HepG2 (cell line): ENCODE data around the gene CCDC57. TPM values are rescaled to one million over a fixed set of nuclear protein-coding genes. Genes with fewer than 3 reads are reported as not detected.

Experiments
- BRCA1 ChIP-seq: sonication (generic); formaldehyde crosslinking; IDR thresholded peaks from 2 replicates; pipeline ENCODE4 v1.4.0; 2020; ENCODE audit warnings: missing genetic modification reagents
- ELF1 ChIP-seq: sonication (generic); formaldehyde crosslinking; IDR thresholded peaks from 2 replicates; pipeline ENCODE4 v1.4.0; 2020; ENCODE audit warnings: missing genetic modification reagents
- FOXC1 ChIP-seq: sonication (generic); formaldehyde crosslinking; IDR thresholded peaks from 2 replicates; pipeline ENCODE4 v1.8.0; 2022; ENCODE audit warnings: mild to moderate bottlenecking, missing genetic modification reagents, borderline replicate concordance
- NCOR1 ChIP-seq: fragments of 200-600 bp; sonication (generic); IDR thresholded peaks from 2 replicates; pipeline ENCODE4 v1.7.0; 2017; ENCODE audit warnings: antibody characterized with exemption, low read length, borderline replicate concordance
- ONECUT2 ChIP-seq: sonication (generic); formaldehyde crosslinking; IDR thresholded peaks from 2 replicates; pipeline ENCODE4 v1.4.0; 2020; ENCODE audit warnings: missing genetic modification reagents
- SMAD3 ChIP-seq: sonication (generic); formaldehyde crosslinking; IDR thresholded peaks from 2 replicates; pipeline ENCODE4 v1.4.0; 2020; ENCODE audit warnings: missing genetic modification reagents
- SNAPC2 ChIP-seq: sonication (generic); formaldehyde crosslinking; IDR thresholded peaks from 2 replicates; pipeline ENCODE4 v1.8.1; 2022; ENCODE audit warnings: mild to moderate bottlenecking, missing genetic modification reagents
- STAG1 ChIP-seq: sonication (generic); formaldehyde crosslinking; IDR thresholded peaks from 2 replicates; pipeline ENCODE4 v1.4.0; 2020; ENCODE audit warnings: missing genetic modification reagents
- ZKSCAN8 ChIP-seq: IDR thresholded peaks from 2 replicates; pipeline ENCODE4 v1.6.1; 2016; ENCODE audit warnings: borderline replicate concordance, missing genetic modification reagents, missing compliant biosample characterization
- ZSCAN21 ChIP-seq: sonication (generic); formaldehyde crosslinking; IDR thresholded peaks from 2 replicates; pipeline ENCODE4 v1.8.0; 2022; ENCODE audit warnings: mild to moderate bottlenecking, missing genetic modification reagents, moderate library complexity, borderline replicate concordance
- polyA plus RNA-seq, 8 experiments: library from polyadenylated mRNA; depleted of rRNA in 3 of 8; stranded (reverse) in 7 of 8; unstranded in 1 of 8; fragments of >200 nt; fragmentation: Illumina TruSeq in 4 of 8; extraction: Trizol in 4 of 8; gene quantifications; 2 replicates each; pipeline versions ENCODE4 v1.2.1 to v1.2.3, GENCODE V29; 2011 to 2016; ENCODE audit warnings: low read depth in 4 of 8, missing spikeins in 1 of 8, mixed read lengths in 1 of 8; ENCODE audit not compliant: insufficient read depth in 1 of 8
- total RNA-seq, 5 experiments: library from RNA; depleted of rRNA; stranded (reverse); fragments of >200 nt; fragmentation: Illumina TruSeq; extraction: Trizol; gene quantifications; 2 replicates each; pipeline ENCODE4 v1.2.3, GENCODE V29; 2016; ENCODE audit warnings: low read depth in 1 of 5
- TF ChIP-seq, protein P1 (sequence below): sonication (generic); formaldehyde crosslinking; IDR thresholded peaks from 2 replicates; pipeline ENCODE4 v1.5.1; 2020; ENCODE audit warnings: mild to moderate bottlenecking, moderate library complexity, missing genetic modification reagents
- TF ChIP-seq, protein P2 (sequence below): sonication (generic); formaldehyde crosslinking; IDR thresholded peaks from 2 replicates; pipeline ENCODE4 v1.5.1; 2020; ENCODE audit warnings: missing genetic modification reagents, mild to moderate bottlenecking, borderline replicate concordance
- TF ChIP-seq, protein P3 (sequence below): sonication (generic); formaldehyde crosslinking; IDR thresholded peaks from 2 replicates; pipeline ENCODE4 v1.5.0; 2020; ENCODE audit warnings: missing genetic modification reagents, mild to moderate bottlenecking, borderline replicate concordance
- TF ChIP-seq, protein P4 (sequence below): sonication (generic); formaldehyde crosslinking; IDR thresholded peaks from 2 replicates; pipeline ENCODE4 v1.4.0; 2020; ENCODE audit warnings: missing genetic modification reagents
- TF ChIP-seq, protein P5 (sequence below): sonication (generic); formaldehyde crosslinking; IDR thresholded peaks from 2 replicates; pipeline ENCODE4 v1.8.0; 2022; ENCODE audit warnings: missing genetic modification reagents, mild to moderate bottlenecking, moderate library complexity, borderline replicate concordance

Gene CCDC57
- total and polyA plus RNA-seq, 2 of the 13 experiments (the other 11 are each of a cell fraction or from before 2014, with no cell fraction given) = 59.3 to 59.9 TPM

DNA sequence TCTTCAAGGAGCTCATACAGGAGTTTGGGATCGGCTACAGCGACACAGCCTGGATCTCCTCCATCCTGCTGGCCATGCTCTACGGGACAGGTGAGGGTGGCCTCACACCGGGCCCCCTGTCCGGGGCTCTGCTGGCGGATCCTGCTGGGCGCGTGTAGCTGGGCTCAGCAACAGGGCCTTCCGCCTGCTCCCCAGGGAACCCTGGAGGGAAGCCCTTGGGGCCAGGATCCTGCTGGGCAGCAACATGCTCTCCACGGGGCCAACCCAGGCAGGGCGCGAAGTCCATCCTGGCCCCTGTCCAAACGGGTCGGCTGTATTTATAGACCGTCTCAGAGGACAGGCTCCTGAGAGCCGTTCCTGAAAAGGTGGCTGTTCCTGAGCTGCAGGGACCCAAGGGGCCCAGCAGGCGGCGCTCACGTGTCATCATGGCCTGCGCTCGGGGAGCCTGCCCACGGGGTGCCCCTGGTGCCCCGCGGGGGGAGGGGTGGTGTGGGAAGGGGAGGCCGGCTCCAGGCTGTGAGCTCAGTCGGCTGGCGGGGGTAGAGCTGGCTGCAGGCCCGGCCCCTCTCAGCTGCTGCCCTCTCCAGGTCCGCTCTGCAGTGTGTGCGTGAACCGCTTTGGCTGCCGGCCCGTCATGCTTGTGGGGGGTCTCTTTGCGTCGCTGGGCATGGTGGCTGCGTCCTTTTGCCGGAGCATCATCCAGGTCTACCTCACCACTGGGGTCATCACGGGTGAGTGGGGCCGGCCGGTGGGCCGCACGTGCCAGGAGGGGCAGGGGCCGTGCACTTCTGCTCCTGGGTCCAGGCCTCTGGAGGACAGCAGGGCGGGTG lies 23.7 kb upstream of the CCDC57 start (continued):
- TF ChIP-seq, protein P1, sequence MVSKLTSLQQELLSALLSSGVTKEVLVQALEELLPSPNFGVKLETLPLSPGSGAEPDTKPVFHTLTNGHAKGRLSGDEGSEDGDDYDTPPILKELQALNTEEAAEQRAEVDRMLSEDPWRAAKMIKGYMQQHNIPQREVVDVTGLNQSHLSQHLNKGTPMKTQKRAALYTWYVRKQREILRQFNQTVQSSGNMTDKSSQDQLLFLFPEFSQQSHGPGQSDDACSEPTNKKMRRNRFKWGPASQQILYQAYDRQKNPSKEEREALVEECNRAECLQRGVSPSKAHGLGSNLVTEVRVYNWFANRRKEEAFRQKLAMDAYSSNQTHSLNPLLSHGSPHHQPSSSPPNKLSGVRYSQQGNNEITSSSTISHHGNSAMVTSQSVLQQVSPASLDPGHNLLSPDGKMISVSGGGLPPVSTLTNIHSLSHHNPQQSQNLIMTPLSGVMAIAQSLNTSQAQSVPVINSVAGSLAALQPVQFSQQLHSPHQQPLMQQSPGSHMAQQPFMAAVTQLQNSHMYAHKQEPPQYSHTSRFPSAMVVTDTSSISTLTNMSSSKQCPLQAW (CRISPR knock-in tag) = peak; percentile 93
- peak; percentile 83; the same call in 1 of the 2 replicates for TF ChIP-seq NCOR1
- TF ChIP-seq STAG1 (CRISPR knock-in tag) = peak; percentile 77
- TF ChIP-seq, protein P2, sequence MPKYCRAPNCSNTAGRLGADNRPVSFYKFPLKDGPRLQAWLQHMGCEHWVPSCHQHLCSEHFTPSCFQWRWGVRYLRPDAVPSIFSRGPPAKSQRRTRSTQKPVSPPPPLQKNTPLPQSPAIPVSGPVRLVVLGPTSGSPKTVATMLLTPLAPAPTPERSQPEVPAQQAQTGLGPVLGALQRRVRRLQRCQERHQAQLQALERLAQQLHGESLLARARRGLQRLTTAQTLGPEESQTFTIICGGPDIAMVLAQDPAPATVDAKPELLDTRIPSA (CRISPR knock-in tag) = peak; percentile 90; the same call in 1 of the 2 replicates
- TF ChIP-seq FOXC1 (CRISPR knock-in tag) = peak; percentile 100
- TF ChIP-seq SNAPC2 (CRISPR knock-in tag) = peak; percentile 98
- peak; percentile 74 for TF ChIP-seq ONECUT2 (CRISPR knock-in tag)
- TF ChIP-seq, protein P3, sequence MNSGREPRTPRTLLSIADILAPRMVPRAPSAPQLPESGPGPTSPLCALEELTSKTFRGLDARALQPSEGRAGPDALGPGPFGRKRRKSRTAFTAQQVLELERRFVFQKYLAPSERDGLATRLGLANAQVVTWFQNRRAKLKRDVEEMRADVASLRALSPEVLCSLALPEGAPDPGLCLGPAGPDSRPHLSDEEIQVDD = no peak
- peak; percentile 96 for TF ChIP-seq SMAD3 (CRISPR knock-in tag)
- TF ChIP-seq, protein P4, sequence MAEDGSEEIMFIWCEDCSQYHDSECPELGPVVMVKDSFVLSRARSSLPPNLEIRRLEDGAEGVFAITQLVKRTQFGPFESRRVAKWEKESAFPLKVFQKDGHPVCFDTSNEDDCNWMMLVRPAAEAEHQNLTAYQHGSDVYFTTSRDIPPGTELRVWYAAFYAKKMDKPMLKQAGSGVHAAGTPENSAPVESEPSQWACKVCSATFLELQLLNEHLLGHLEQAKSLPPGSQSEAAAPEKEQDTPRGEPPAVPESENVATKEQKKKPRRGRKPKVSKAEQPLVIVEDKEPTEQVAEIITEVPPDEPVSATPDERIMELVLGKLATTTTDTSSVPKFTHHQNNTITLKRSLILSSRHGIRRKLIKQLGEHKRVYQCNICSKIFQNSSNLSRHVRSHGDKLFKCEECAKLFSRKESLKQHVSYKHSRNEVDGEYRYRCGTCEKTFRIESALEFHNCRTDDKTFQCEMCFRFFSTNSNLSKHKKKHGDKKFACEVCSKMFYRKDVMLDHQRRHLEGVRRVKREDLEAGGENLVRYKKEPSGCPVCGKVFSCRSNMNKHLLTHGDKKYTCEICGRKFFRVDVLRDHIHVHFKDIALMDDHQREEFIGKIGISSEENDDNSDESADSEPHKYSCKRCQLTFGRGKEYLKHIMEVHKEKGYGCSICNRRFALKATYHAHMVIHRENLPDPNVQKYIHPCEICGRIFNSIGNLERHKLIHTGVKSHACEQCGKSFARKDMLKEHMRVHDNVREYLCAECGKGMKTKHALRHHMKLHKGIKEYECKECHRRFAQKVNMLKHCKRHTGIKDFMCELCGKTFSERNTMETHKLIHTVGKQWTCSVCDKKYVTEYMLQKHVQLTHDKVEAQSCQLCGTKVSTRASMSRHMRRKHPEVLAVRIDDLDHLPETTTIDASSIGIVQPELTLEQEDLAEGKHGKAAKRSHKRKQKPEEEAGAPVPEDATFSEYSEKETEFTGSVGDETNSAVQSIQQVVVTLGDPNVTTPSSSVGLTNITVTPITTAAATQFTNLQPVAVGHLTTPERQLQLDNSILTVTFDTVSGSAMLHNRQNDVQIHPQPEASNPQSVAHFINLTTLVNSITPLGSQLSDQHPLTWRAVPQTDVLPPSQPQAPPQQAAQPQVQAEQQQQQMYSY = peak; percentile 78; the same call in 1 of the 2 replicates
- TF ChIP-seq, protein P5, sequence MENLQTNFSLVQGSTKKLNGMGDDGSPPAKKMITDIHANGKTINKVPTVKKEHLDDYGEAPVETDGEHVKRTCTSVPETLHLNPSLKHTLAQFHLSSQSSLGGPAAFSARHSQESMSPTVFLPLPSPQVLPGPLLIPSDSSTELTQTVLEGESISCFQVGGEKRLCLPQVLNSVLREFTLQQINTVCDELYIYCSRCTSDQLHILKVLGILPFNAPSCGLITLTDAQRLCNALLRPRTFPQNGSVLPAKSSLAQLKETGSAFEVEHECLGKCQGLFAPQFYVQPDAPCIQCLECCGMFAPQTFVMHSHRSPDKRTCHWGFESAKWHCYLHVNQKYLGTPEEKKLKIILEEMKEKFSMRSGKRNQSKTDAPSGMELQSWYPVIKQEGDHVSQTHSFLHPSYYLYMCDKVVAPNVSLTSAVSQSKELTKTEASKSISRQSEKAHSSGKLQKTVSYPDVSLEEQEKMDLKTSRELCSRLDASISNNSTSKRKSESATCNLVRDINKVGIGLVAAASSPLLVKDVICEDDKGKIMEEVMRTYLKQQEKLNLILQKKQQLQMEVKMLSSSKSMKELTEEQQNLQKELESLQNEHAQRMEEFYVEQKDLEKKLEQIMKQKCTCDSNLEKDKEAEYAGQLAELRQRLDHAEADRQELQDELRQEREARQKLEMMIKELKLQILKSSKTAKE (CRISPR knock-in tag) = peak; percentile 67; the same call in 1 of the 2 replicates
- peak; percentile 97; the same call in 1 of the 2 replicates for TF ChIP-seq BRCA1 (CRISPR knock-in tag)
- TF ChIP-seq ZKSCAN8 (CRISPR knock-in tag) = peak; percentile 90; the same call in 1 of the 2 replicates
- TF ChIP-seq ZSCAN21 (CRISPR knock-in tag) = peak; percentile 87
- TF ChIP-seq ELF1 = peak; percentile 70
